GM19239 (cell line): ENCODE results near the gene TIAM2.
"Not testable (repeated sequence)": the region's sequence is repeated elsewhere in the genome, so short reads cannot be mapped to it uniquely, and the experiment has no call there.

ENCODE experiments used
- DNase-seq: peaks from one replicate; pipeline ENCODE4 v3.0.0; 2011; ENCODE audit warnings: low spot score; ENCODE audit not compliant: insufficient read length
- FAIRE-seq: peaks from 2 replicates; lab custom pipeline; 2011; peaks lifted over from hg19 to GRCh38; lab: Jason Lieb, UNC

The TIAM2 gene

GRCh38 chr6:154995254-154996015, at the start of gene TIAM2:
Gene TIAM2 (plus strand): TSS chr6:154995315. CDS start chr6:155129224, 133,909 bp downstream.
- DNase-seq (no peak), FAIRE-seq (no peak)

GRCh38 chr6:154950979-154951344, 44.2 kb upstream of the TIAM2 start:
- DNase-seq (no peak), FAIRE-seq (no peak)

- DNase-seq (peak; percentile 44), FAIRE-seq (peak; percentile 58)
Measured at GRCh38 chr6:154951345-154952200, 43.5 kb upstream of the TIAM2 start.

GRCh38 chr6:154953644-154954043, 41.5 kb upstream of the TIAM2 start:
- FAIRE-seq (no peak), DNase-seq (no peak)

- no peak for FAIRE-seq
Measured at GRCh38 chr6:154954347-154954746, 40.8 kb upstream of the TIAM2 start.

GRCh38 chr6:154956771-154957522, 38.2 kb upstream of the TIAM2 start:
- DNase-seq, result no peak

More at GRCh38 chr6:154954347-154954746, 40.8 kb upstream of the TIAM2 start:
- DNase-seq, result no peak

GRCh38 chr6:154958469-154958868, 36.6 kb upstream of the TIAM2 start:
- DNase-seq (no peak), FAIRE-seq (no peak)

More at GRCh38 chr6:154956771-154957522, 38.2 kb upstream of the TIAM2 start:
- no peak for FAIRE-seq

GRCh38 chr6:154960299-154960843, 34.7 kb upstream of the TIAM2 start:
- no peak for FAIRE-seq
- no peak for DNase-seq

- FAIRE-seq (no peak), DNase-seq (no peak)
Measured at GRCh38 chr6:154960854-154961530, 34.1 kb upstream of the TIAM2 start.

GRCh38 chr6:154962753-154963152, 32.4 kb upstream of the TIAM2 start:
- FAIRE-seq (no peak), DNase-seq (no peak)

GRCh38 chr6:154966065-154966770, 28.9 kb upstream of the TIAM2 start:
- not testable (repeated sequence) for DNase-seq, FAIRE-seq

GRCh38 chr6:154969796-154970195, 25.3 kb upstream of the TIAM2 start:
- FAIRE-seq, result no peak

GRCh38 chr6:154974485-154975149, 20.5 kb upstream of the TIAM2 start:
- DNase-seq (no peak), FAIRE-seq (no peak)

More at GRCh38 chr6:154969796-154970195, 25.3 kb upstream of the TIAM2 start:
- DNase-seq, result no peak

GRCh38 chr6:154977588-154977987, 17.5 kb upstream of the TIAM2 start:
- no peak for FAIRE-seq
- no peak for DNase-seq

GRCh38 chr6:154980273-154981078, 14.6 kb upstream of the TIAM2 start:
- DNase-seq (no peak), FAIRE-seq (no peak)

- peak; percentile 37 for FAIRE-seq
Measured at GRCh38 chr6:154981079-154981870, 13.8 kb upstream of the TIAM2 start.

GRCh38 chr6:154984146-154984545, 11.0 kb upstream of the TIAM2 start:
- FAIRE-seq (no peak), DNase-seq (no peak)

More at GRCh38 chr6:154981079-154981870, 13.8 kb upstream of the TIAM2 start:
- DNase-seq, result no peak
